HFF-Myc (cell line): ENCODE data around the gene SIN3B.

Source experiments
- DNase-seq: peaks from one replicate; pipeline ENCODE4 v3.0.0-alpha.2; 2011; ENCODE audit warnings: low read depth; ENCODE audit errors: extremely low read depth
- H3K4me3 ChIP-seq: replicated peaks from 2 replicates; pipeline ENCODE4 v1.5.1; 2011; ENCODE audit warnings: low read depth, mild to moderate bottlenecking, control low read depth, low read length
- CTCF ChIP-seq: IDR thresholded peaks from 2 replicates; pipeline ENCODE4 v1.5.1; 2012; ENCODE audit warnings: mild to moderate bottlenecking, low read depth, low read length, control low read depth; ENCODE audit errors: missing control alignments

Gene SIN3B

GRCh38 chr19:16915135-16915534, 85.9 kb downstream of the SIN3B start:
- no peak for DNase-seq
- TF ChIP-seq CTCF: no peak
- H3K4me3 ChIP-seq: no peak overlapping the region

GRCh38 chr19:16915734-16916133, 86.5 kb downstream of the SIN3B start:
- TF ChIP-seq CTCF: no peak
- H3K4me3 ChIP-seq: no peak overlapping the region
- DNase-seq: no peak

GRCh38 chr19:16917401-16917800, 88.2 kb downstream of the SIN3B start:
- no peak for TF ChIP-seq CTCF

GRCh38 chr19:16919496-16919895, 90.3 kb downstream of the SIN3B start:
- H3K4me3 ChIP-seq: no peak overlapping the region
- no peak for TF ChIP-seq CTCF
- DNase-seq: no peak

More at GRCh38 chr19:16917401-16917800, 88.2 kb downstream of the SIN3B start:
- no peak overlapping the region for H3K4me3 ChIP-seq
- no peak for DNase-seq

- no peak overlapping the region for H3K4me3 ChIP-seq
- DNase-seq: no peak
- no peak for TF ChIP-seq CTCF
Measured at GRCh38 chr19:16920816-16921529, 91.8 kb downstream of the SIN3B start.

GRCh38 chr19:16921766-16922591, 92.8 kb downstream of the SIN3B start:
- H3K4me3 ChIP-seq: no peak overlapping the region
- no peak for TF ChIP-seq CTCF
- DNase-seq: no peak
